Tibial nerve (tissue), 4 donors: ENCODE data around the gene SLC24A3.

Experiments
- EP300 ChIP-seq, 2 donors: sonication (generic); formaldehyde crosslinking; IDR thresholded peaks; one replicate each; pipeline ENCODE4 v1.6.1; 2017; ENCODE audit warnings: antibody characterized with exemption in 2 of 2, mild to moderate bottlenecking in 1 of 2
- POLR2A ChIP-seq, 2 donors: fragments of 450-650 bp; IDR thresholded peaks; one replicate each; pipeline ENCODE4 v1.6.1; 2017; ENCODE audit warnings: antibody characterized with exemption in 2 of 2, mild to moderate bottlenecking in 2 of 2, moderate library complexity in 2 of 2
- TF ChIP-seq, protein P1 (sequence below), 5 experiments: fragments of 200-600 bp in 3 of 5; fragments of 450-650 bp in 2 of 5; sonication (generic) in 3 of 5; IDR thresholded peaks; one replicate each; pipeline ENCODE4 v1.5.1; 2016 to 2019; ENCODE audit warnings: antibody characterized with exemption in 5 of 5, mild to moderate bottlenecking in 3 of 5, moderate library complexity in 2 of 5

DNA sequence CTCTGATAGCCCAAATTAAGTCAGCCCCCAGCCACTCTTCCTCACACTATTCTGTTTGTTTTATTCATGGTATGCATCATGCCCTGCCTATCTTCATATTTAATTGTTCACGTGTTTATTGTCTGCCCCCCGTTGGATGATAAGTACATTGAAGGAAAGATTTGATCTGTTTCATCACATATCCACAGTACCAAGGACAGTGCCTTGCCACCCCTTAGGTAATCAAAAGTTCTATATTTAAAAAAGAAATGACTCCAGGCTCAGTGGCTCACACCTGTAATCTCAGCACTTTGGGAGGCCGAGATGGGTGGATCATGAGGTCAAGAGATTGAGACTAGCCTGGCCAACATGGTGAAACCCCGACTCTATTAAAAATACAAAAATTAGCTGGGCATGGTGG, 535.5 kb downstream of the SLC24A3 start:
- TF ChIP-seq, protein P1, sequence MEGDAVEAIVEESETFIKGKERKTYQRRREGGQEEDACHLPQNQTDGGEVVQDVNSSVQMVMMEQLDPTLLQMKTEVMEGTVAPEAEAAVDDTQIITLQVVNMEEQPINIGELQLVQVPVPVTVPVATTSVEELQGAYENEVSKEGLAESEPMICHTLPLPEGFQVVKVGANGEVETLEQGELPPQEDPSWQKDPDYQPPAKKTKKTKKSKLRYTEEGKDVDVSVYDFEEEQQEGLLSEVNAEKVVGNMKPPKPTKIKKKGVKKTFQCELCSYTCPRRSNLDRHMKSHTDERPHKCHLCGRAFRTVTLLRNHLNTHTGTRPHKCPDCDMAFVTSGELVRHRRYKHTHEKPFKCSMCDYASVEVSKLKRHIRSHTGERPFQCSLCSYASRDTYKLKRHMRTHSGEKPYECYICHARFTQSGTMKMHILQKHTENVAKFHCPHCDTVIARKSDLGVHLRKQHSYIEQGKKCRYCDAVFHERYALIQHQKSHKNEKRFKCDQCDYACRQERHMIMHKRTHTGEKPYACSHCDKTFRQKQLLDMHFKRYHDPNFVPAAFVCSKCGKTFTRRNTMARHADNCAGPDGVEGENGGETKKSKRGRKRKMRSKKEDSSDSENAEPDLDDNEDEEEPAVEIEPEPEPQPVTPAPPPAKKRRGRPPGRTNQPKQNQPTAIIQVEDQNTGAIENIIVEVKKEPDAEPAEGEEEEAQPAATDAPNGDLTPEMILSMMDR (IDR thresholded peaks at IDR 0.05): no peak
- TF ChIP-seq EP300 (IDR thresholded peaks at IDR 0.05) (no peak), POLR2A (IDR thresholded peaks at IDR 0.05) (no peak)
